Activated CD4-positive, alpha-beta T cell treated with anti-CD3 and anti-CD28 coated beads, Interleukin-2, amount 10 ng/mL, durations not matched to agents 24 days and 14 days (primary cell): ENCODE measurements around the gene SPINK5. TPM values are rescaled to one million over a fixed set of nuclear protein-coding genes. Genes with fewer than 3 reads are reported as not detected.

Source experiments
- DNase-seq: peaks from one replicate; pipeline ENCODE4 v3.0.0; 2022
- H3K27ac Mint-ChIP-seq: one replicate; pipeline ENCODE4 v1.8.0; 2022; ENCODE audit warnings: mild to moderate bottlenecking, mixed read lengths
- H3K27me3 Mint-ChIP-seq: one replicate; pipeline ENCODE4 v1.8.0; 2022; ENCODE audit warnings: mixed read lengths
- H3K36me3 Mint-ChIP-seq: one replicate; pipeline ENCODE4 v1.8.0; 2022; ENCODE audit warnings: low read depth, mild to moderate bottlenecking, mixed read lengths
- H3K4me1 Mint-ChIP-seq: one replicate; pipeline ENCODE4 v1.8.0; 2021; ENCODE audit warnings: mixed read lengths
- H3K4me3 Mint-ChIP-seq: one replicate; pipeline ENCODE4 v1.8.0; 2022; ENCODE audit warnings: mild to moderate bottlenecking, moderate library complexity, mixed read lengths
- H3K9me3 Mint-ChIP-seq: one replicate; pipeline ENCODE4 v1.8.0; 2021; ENCODE audit warnings: mixed read lengths
- intact Hi-C: fragments of 100-400 bp; cut with micrococcal nuclease; formaldehyde crosslinking; loops from one replicate; pipeline ENCODE4 v1.15.1; 2023
- total RNA-seq: library from RNA; stranded (reverse); gene quantifications from 2 replicates; pipeline ENCODE4 v1.2.3, GENCODE V29; 2022

The SPINK5 gene
- total RNA-seq, 1 donor from 2014 or later = not detected

- intact Hi-C loops = no loop called here
- no peak overlapping the region for H3K27ac Mint-ChIP-seq
- H3K4me1 Mint-ChIP-seq = no peaks in the 10 kb centered on the region
Measured at GRCh38 chr5:148172377-148172776, 108.6 kb downstream of the SPINK5 start.

GRCh38 chr5:148176480-148176879 is 112.7 kb downstream of the SPINK5 start:
- intact Hi-C loops = loop anchor here (5.0 kb wide), 2 partner anchors 266 to 861 kb away; no protein-coding TSS in a partner anchor
- Mint-ChIP-seq H3K36me3 (no peaks in the 10 kb centered on the region), H3K4me1 (peaks cover 3% of the 10 kb centered on the region), H3K27ac (no peak overlapping the region), H3K4me3 (no peak overlapping the region), H3K27me3 (peaks cover 18% of the 10 kb centered on the region), H3K9me3 (no peaks in the 10 kb centered on the region)
- DNase-seq = no peak

More at GRCh38 chr5:148172377-148172776, 108.6 kb downstream of the SPINK5 start:
- no peak for DNase-seq
- no peaks in the 10 kb centered on the region for H3K36me3 Mint-ChIP-seq
- H3K9me3 Mint-ChIP-seq = no peaks in the 10 kb centered on the region
- H3K4me3 Mint-ChIP-seq = no peak overlapping the region
- H3K27me3 Mint-ChIP-seq = peaks cover 15% of the 10 kb centered on the region

GRCh38 chr5:148177207-148177606 is 113.4 kb downstream of the SPINK5 start:
- Mint-ChIP-seq H3K9me3 (no peaks in the 10 kb centered on the region), H3K27ac (no peak overlapping the region), H3K36me3 (no peaks in the 10 kb centered on the region), H3K27me3 (peaks cover 16% of the 10 kb centered on the region), H3K4me1 (peaks cover 3% of the 10 kb centered on the region), H3K4me3 (no peak overlapping the region)
- intact Hi-C loops = loop anchor here (5.0 kb wide), 2 partner anchors 265 to 860 kb away; no protein-coding TSS in a partner anchor
- DNase-seq = no peak

GRCh38 chr5:148179234-148179824 is 115.5 kb downstream of the SPINK5 start:
- intact Hi-C loops = loop anchor here (1.0 to 5.0 kb wide), 5 partner anchors 195 to 858 kb away; no protein-coding TSS in a partner anchor
- no peaks in the 10 kb centered on the region for H3K9me3 Mint-ChIP-seq
- H3K27ac Mint-ChIP-seq = no peak overlapping the region
- no peaks in the 10 kb centered on the region for H3K36me3 Mint-ChIP-seq
- H3K4me3 Mint-ChIP-seq = no peak overlapping the region
- H3K4me1 Mint-ChIP-seq = peaks cover 3% of the 10 kb centered on the region
- peak; percentile 73 for DNase-seq
- H3K27me3 Mint-ChIP-seq = peaks cover 15% of the 10 kb centered on the region

- Mint-ChIP-seq H3K36me3 (peaks cover 2% of the 10 kb centered on the region), H3K27me3 (peaks cover 8% of the 10 kb centered on the region), H3K4me3 (no peak overlapping the region), H3K4me1 (peaks cover 6% of the 10 kb centered on the region), H3K9me3 (no peaks in the 10 kb centered on the region), H3K27ac (no peak overlapping the region)
- intact Hi-C loops = loop anchor here (1.0 to 5.0 kb wide), 4 partner anchors 198 to 621 kb away; no protein-coding TSS in a partner anchor
- DNase-seq = peak; percentile 61
Measured at GRCh38 chr5:148186248-148187003, 122.6 kb downstream of the SPINK5 start.

Other genes with a start within 250 kb of the SPINK5 start
- not detected in 2 replicates for gene SPINK1, start 232.3 kb upstream of the SPINK5 start, total RNA-seq
- not detected in 2 replicates for gene SCGB3A2, start 185.3 kb upstream of the SPINK5 start, total RNA-seq
- gene C5orf46, start 157.4 kb upstream of the SPINK5 start, total RNA-seq = not detected in 2 replicates
- not detected in 2 replicates for gene SPINK14, start 104.6 kb downstream of the SPINK5 start, total RNA-seq
- gene SPINK6, start 139.1 kb downstream of the SPINK5 start, total RNA-seq = not detected in 2 replicates
- not detected in 2 replicates for gene MARCOL, start 174.5 kb downstream of the SPINK5 start, total RNA-seq
- gene SPINK13, start 204.8 kb downstream of the SPINK5 start, total RNA-seq = not detected in 2 replicates
- not detected in 2 replicates for gene SPINK7, start 248.4 kb downstream of the SPINK5 start, total RNA-seq